Measurements from ENCODE around the gene ACYP2. TPM values are rescaled to one million over a fixed set of nuclear protein-coding genes. Genes with fewer than 3 reads are reported as not detected.
"Not testable (repeated sequence)": the region's sequence is repeated elsewhere in the genome, so short reads cannot be mapped to it uniquely, and the experiment has no call there.

Gene ACYP2
- total RNA-seq, 1 donor from 2014 or later = 11.8 TPM

DNA sequence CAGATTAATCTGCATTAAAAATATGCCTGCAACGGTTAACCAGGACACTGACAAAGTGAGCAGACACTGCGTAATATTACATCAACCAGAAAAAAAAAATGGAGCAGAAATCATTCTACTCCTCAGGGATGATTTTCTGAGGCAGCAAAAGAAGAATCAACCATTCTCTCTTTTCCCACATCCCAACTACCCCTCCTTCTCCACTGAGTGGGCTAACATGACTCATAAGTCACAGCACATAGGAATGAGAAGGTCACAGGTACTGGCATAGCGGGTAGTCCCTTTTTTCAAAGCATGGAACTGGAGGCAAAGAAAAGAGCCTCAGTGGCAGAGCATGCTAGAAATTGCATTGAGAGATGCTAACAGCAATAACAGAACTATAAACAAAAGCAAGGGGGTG, 194.9 kb downstream of the ACYP2 start:
- H3K9me3 Mint-ChIP-seq = peaks cover under 1% of the 10 kb centered on the region
- H3K4me3 Mint-ChIP-seq = no peak overlapping the region
- H3K4me1 Mint-ChIP-seq = peaks cover 13% of the 10 kb centered on the region
- no peak overlapping the region for H3K27ac Mint-ChIP-seq
- H3K36me3 Mint-ChIP-seq = no peaks in the 10 kb centered on the region
- no peaks in the 10 kb centered on the region for H3K27me3 Mint-ChIP-seq (ENCODE audit: low read depth)
- TF ChIP-seq, protein P1, sequence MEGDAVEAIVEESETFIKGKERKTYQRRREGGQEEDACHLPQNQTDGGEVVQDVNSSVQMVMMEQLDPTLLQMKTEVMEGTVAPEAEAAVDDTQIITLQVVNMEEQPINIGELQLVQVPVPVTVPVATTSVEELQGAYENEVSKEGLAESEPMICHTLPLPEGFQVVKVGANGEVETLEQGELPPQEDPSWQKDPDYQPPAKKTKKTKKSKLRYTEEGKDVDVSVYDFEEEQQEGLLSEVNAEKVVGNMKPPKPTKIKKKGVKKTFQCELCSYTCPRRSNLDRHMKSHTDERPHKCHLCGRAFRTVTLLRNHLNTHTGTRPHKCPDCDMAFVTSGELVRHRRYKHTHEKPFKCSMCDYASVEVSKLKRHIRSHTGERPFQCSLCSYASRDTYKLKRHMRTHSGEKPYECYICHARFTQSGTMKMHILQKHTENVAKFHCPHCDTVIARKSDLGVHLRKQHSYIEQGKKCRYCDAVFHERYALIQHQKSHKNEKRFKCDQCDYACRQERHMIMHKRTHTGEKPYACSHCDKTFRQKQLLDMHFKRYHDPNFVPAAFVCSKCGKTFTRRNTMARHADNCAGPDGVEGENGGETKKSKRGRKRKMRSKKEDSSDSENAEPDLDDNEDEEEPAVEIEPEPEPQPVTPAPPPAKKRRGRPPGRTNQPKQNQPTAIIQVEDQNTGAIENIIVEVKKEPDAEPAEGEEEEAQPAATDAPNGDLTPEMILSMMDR (IDR thresholded peaks at IDR 0.05; ENCODE audit: unreplicated experiment) = no peak
- no peak for DNase-seq (ENCODE audit: low spot score in 2 of 2, unreplicated experiment in 2 of 2)

DNA sequence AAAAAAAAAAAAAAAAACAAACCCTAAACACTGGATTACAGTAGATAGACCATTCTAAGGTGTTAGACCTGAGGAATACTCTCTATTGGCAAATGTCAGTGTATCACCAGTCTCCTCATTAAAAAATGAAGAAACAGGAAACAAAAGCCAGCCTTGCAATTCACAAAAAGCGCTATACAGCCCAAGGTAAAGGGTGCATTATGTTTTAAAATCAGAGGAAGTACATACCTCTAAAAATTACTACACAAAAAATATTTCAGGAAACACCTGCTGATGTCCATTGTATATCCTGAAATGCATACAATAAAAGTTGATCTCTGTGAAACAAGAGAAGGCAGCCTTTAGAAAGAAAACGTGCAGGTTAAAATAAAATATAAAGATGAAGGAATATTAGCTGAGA, 195.5 kb downstream of the ACYP2 start:
- H3K4me3 Mint-ChIP-seq = no peak overlapping the region
- no peak for DNase-seq (ENCODE audit: low spot score in 2 of 2, unreplicated experiment in 2 of 2)
- no peaks in the 10 kb centered on the region for H3K36me3 Mint-ChIP-seq
- H3K4me1 Mint-ChIP-seq = peaks cover 13% of the 10 kb centered on the region
- no peak overlapping the region for H3K27ac Mint-ChIP-seq
- peaks cover 6% of the 10 kb centered on the region for H3K9me3 Mint-ChIP-seq
- H3K27me3 Mint-ChIP-seq (ENCODE audit: low read depth) = no peaks in the 10 kb centered on the region
- TF ChIP-seq, protein P1 (IDR thresholded peaks at IDR 0.05; ENCODE audit: unreplicated experiment) = no peak

DNA sequence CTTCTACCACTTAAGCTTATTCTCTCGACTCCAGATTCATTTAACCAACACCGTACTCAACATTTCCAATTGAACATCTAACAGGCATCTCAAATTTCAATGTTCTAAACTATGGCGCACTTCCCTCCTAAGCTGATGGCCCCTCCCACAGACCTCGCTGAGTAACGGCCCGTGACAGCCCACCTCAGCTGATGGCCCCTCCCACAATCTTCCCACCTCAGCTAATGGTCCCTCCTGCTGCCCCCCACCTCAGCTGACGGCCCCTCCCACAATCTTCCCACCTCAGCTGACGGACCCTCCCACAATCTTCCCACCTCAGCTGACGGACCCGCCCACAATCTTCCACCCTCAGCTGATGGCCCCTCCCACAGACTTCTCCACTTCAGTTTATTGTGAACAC, 197.7 kb downstream of the ACYP2 start:
- no peak overlapping the region for H3K4me3 Mint-ChIP-seq
- TF ChIP-seq, protein P1 (IDR thresholded peaks at IDR 0.05; ENCODE audit: unreplicated experiment) = no peak
- no peaks in the 10 kb centered on the region for H3K36me3 Mint-ChIP-seq

DNA sequence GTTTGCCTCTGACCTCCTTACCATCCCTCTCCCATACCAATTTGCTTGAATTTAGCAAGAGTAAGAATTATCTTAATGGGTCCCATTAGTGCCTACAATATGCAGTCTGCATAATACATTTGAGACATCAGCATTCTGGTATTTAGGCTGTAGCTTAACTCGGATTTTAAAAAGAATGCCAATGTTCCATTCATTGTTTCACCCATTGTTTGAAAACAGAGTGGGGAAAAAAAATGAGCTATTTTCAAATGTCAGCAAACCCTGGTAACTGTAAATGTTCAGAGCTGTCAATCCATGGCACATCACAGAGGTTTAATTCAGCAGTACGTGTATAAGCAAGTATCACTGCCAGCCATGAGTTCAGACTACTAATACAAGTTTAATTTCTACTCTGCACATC, 202.6 kb downstream of the ACYP2 start:
- Mint-ChIP-seq H3K27me3 (ENCODE audit: low read depth) (no peaks in the 10 kb centered on the region), H3K9me3 (peaks cover 12% of the 10 kb centered on the region), H3K36me3 (no peaks in the 10 kb centered on the region), H3K27ac (no peak overlapping the region), H3K4me1 (no peaks in the 10 kb centered on the region), H3K4me3 (no peak overlapping the region)
- no peak for DNase-seq (ENCODE audit: low spot score in 2 of 2, unreplicated experiment in 2 of 2)
- TF ChIP-seq, protein P1 (IDR thresholded peaks at IDR 0.05; ENCODE audit: unreplicated experiment) = no peak

More for the DNA sequence above, 197.7 kb downstream of the ACYP2 start:
- Mint-ChIP-seq H3K27me3 (ENCODE audit: low read depth) (no peaks in the 10 kb centered on the region), H3K4me1 (peaks cover 7% of the 10 kb centered on the region), H3K9me3 (peaks cover 12% of the 10 kb centered on the region), H3K27ac (no peak overlapping the region)
- no peak for DNase-seq (ENCODE audit: low spot score in 2 of 2, unreplicated experiment in 2 of 2)

DNA sequence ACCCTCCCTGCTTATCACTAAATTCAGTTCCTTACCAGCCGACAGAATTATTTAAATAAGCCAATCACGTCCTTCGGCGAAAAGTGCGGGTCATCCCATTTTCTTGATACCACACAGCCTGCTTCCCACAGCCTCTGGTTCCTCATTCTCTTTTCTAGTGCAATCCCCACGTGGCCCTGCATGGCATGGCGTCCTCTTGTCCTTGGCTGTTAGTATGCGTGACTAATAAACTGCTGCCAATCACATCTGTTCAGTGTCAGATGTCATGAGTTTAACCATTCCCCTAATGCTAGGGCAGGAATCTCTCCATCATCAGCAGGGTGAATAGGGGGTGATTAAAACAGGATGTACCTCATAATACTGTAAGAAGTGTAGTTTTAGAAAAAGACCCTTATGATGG, 203.4 kb downstream of the ACYP2 start:
- TF ChIP-seq, protein P1 (IDR thresholded peaks at IDR 0.05; ENCODE audit: unreplicated experiment) = no peak
- Mint-ChIP-seq H3K36me3 (no peaks in the 10 kb centered on the region), H3K4me3 (no peak overlapping the region), H3K4me1 (no peaks in the 10 kb centered on the region), H3K9me3 (peaks cover 12% of the 10 kb centered on the region), H3K27ac (no peak overlapping the region), H3K27me3 (ENCODE audit: low read depth) (no peaks in the 10 kb centered on the region)
- no peak for DNase-seq (ENCODE audit: low spot score in 2 of 2, unreplicated experiment in 2 of 2)

DNA sequence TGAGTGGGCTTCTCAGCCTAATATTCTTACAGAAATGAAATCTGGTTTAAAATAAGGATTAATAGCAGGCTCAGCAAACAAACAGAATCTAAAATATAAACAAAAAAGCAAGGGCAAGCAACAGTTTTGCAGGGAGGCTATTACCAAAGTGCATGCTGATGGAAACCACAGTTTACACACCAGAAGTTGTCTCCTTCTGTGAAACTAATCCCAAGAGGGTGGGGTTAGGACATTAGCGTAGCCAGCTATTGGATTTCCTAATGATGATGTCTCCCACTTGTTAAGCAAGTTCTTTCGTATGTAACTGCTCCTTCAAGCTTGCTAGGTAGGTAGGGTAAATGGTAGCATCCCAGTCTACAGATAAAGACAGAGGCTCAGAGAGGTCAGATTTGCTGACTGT, 205.6 kb downstream of the ACYP2 start:
- H3K4me3 Mint-ChIP-seq = no peak overlapping the region
- peaks cover 17% of the 10 kb centered on the region for H3K9me3 Mint-ChIP-seq
- no peak overlapping the region for H3K27ac Mint-ChIP-seq
- H3K36me3 Mint-ChIP-seq = no peaks in the 10 kb centered on the region
- DNase-seq (ENCODE audit: low spot score in 2 of 2, unreplicated experiment in 2 of 2) = no peak
- no peaks in the 10 kb centered on the region for H3K27me3 Mint-ChIP-seq (ENCODE audit: low read depth)
- TF ChIP-seq, protein P1 (IDR thresholded peaks at IDR 0.05; ENCODE audit: unreplicated experiment) = no peak
- no peaks in the 10 kb centered on the region for H3K4me1 Mint-ChIP-seq

DNA sequence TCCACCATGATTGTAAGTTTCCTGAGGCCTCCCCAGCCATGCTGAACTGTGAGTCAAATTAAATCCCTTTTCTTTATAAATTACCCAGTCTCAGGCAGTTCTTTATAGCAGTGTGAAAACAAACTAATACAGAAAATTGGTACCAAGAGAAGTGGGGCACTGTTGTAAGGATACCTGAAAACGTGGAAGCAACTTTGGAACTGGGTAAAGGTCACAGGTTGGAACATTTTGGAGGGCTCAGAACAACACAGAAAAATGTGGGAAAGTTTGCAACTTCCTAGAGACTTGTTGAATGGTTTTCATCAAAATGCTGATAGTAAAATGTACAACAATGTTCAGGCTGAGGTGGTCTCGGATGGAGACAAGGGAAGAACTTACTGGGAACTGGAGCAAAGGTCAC, 209.1 kb downstream of the ACYP2 start:
- not testable (repeated sequence) for H3K27me3 Mint-ChIP-seq (ENCODE audit: low read depth); H3K4me3 Mint-ChIP-seq; DNase-seq (ENCODE audit: low spot score in 2 of 2, unreplicated experiment in 2 of 2); H3K27ac Mint-ChIP-seq; H3K36me3 Mint-ChIP-seq; H3K4me1 Mint-ChIP-seq
- peaks cover 12% of the 10 kb centered on the region for H3K9me3 Mint-ChIP-seq
